PFSK-1 (cell line): ENCODE data around the gene LRRC41.

ENCODE experiments used
- FOXP2 ChIP-seq: optimal IDR thresholded peaks from 2 replicates; pipeline ENCODE3; 2011; ENCODE audit warnings: borderline replicate concordance, control low read depth, inconsistent platforms; ENCODE audit not compliant: insufficient read depth; ENCODE audit errors: extremely low read length, extremely low read depth
- POLR2AphosphoS5 ChIP-seq: IDR thresholded peaks from 2 replicates; pipeline ENCODE4 v1.6.1; 2012; ENCODE audit warnings: low read depth, mild to moderate bottlenecking, control low read depth, low read length, moderate library complexity
- SIN3A ChIP-seq: IDR thresholded peaks from 2 replicates; pipeline ENCODE4 v1.6.1; 2012; ENCODE audit warnings: mild to moderate bottlenecking, low read length, moderate library complexity, borderline replicate concordance; ENCODE audit not compliant: insufficient read depth
- TAF1 ChIP-seq: IDR thresholded peaks from 2 replicates; pipeline ENCODE4 v1.6.1; 2012; ENCODE audit warnings: low read length, control low read depth, borderline replicate concordance; ENCODE audit not compliant: insufficient read depth
- TF ChIP-seq, protein P1 (sequence below), 2 experiments: IDR thresholded peaks; 2 replicates each; pipeline versions ENCODE4 v1.6.1 to v1.8.0; 2011 to 2012; ENCODE audit warnings: low read depth in 2 of 2, low read length in 2 of 2, control low read depth in 1 of 2, inconsistent platforms in 1 of 2, mild to moderate bottlenecking in 1 of 2, moderate library complexity in 1 of 2; ENCODE audit not compliant: insufficient read depth in 1 of 2

DNA sequence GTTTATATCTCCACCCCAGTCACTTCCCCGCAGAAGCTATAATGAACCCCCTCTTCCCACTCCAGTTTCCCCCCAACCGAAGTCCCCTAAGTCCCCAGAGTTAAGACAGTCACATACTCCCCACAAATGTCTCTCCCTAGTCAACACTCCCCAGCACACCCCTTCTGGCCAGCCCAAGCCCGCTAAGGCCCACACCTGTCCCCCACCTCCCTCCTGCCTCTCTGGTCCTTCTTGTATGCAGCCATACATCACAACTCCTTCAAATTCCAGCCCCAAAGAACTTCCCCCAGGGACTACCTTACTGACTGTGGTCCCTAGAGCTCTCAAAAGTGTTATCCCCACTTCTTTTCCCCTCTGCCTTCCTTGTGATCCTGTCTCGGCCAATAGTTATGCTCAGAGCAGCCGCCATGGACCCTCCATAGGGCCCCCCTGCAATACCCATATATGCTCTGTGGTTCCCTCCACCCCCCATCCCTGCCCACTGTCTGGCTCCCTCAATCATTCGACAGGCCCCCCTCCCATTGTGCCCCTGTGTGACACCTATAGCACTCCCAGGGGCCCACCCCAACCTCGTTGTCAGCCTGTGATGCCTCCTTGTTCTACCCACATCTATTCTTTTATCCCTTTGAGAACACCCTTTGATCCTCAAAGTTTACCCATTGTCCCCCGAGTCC, 39.4 kb upstream of the LRRC41 start:
- TF ChIP-seq POLR2AphosphoS5 (no peak), TAF1 (no peak), FOXP2 (no peak), SIN3A (no peak)
- TF ChIP-seq, protein P1, sequence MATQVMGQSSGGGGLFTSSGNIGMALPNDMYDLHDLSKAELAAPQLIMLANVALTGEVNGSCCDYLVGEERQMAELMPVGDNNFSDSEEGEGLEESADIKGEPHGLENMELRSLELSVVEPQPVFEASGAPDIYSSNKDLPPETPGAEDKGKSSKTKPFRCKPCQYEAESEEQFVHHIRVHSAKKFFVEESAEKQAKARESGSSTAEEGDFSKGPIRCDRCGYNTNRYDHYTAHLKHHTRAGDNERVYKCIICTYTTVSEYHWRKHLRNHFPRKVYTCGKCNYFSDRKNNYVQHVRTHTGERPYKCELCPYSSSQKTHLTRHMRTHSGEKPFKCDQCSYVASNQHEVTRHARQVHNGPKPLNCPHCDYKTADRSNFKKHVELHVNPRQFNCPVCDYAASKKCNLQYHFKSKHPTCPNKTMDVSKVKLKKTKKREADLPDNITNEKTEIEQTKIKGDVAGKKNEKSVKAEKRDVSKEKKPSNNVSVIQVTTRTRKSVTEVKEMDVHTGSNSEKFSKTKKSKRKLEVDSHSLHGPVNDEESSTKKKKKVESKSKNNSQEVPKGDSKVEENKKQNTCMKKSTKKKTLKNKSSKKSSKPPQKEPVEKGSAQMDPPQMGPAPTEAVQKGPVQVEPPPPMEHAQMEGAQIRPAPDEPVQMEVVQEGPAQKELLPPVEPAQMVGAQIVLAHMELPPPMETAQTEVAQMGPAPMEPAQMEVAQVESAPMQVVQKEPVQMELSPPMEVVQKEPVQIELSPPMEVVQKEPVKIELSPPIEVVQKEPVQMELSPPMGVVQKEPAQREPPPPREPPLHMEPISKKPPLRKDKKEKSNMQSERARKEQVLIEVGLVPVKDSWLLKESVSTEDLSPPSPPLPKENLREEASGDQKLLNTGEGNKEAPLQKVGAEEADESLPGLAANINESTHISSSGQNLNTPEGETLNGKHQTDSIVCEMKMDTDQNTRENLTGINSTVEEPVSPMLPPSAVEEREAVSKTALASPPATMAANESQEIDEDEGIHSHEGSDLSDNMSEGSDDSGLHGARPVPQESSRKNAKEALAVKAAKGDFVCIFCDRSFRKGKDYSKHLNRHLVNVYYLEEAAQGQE (IDR thresholded peaks at IDR 0.05; ENCODE audit: insufficient read depth in 1 of 2, low read depth in 2 of 2, low read length in 2 of 2): no peak
